NCI-H524 (cell line): ENCODE results near the gene FBXO8.
"Not testable (repeated sequence)": the region's sequence is repeated elsewhere in the genome, so short reads cannot be mapped to it uniquely, and the experiment has no call there.

ENCODE experiments used
- DNase-seq, 2 experiments: peaks; one replicate each; lab custom pipeline; 2025; lab: John Stamatoyannopoulos, UW

The FBXO8 gene

GRCh38 chr4:174284487-174284886, 1.0 kb upstream of the FBXO8 start:
- no peak for DNase-seq

GRCh38 chr4:174282836-174283506, 496 bp downstream of the FBXO8 start:
- DNase-seq = peak; percentile 51 to 68

GRCh38 chr4:174281901-174282300, 1.6 kb downstream of the FBXO8 start:
- DNase-seq = no peak

GRCh38 chr4:174281182-174281737, 2.2 kb downstream of the FBXO8 start:
- no peak for DNase-seq

GRCh38 chr4:174279433-174280155, 3.9 kb downstream of the FBXO8 start:
- no peak for DNase-seq

GRCh38 chr4:174278467-174278866, 5.0 kb downstream of the FBXO8 start:
- DNase-seq = no peak

- DNase-seq = no peak
These were observed 6.0 kb downstream of the FBXO8 start for GRCh38 chr4:174277433-174277832.

- DNase-seq = no peak
These were observed 8.4 kb downstream of the FBXO8 start for GRCh38 chr4:174275101-174275500.

- no peak for DNase-seq
These were observed 9.0 kb downstream of the FBXO8 start for GRCh38 chr4:174274436-174274835.

- peak in 1 of 2 experiments; percentile 19 for DNase-seq
These were observed 9.5 kb downstream of the FBXO8 start for GRCh38 chr4:174273930-174274329.

GRCh38 chr4:174266416-174266815, 17.1 kb downstream of the FBXO8 start:
- no peak for DNase-seq

GRCh38 chr4:174265916-174266315, 17.6 kb downstream of the FBXO8 start:
- DNase-seq = peak; percentile 57 to 77

- peak in 1 of 2 experiments; percentile 2 for DNase-seq
These were observed 20.1 kb downstream of the FBXO8 start for GRCh38 chr4:174263445-174263736.

- DNase-seq = no peak
These were observed 20.6 kb downstream of the FBXO8 start for GRCh38 chr4:174262624-174263444.

GRCh38 chr4:174261432-174261831, 22.0 kb downstream of the FBXO8 start:
- not testable (repeated sequence) for DNase-seq

GRCh38 chr4:174260099-174260498, 23.4 kb downstream of the FBXO8 start:
- peak in 1 of 2 experiments; percentile 56 for DNase-seq

- DNase-seq = no peak
These were observed 23.9 kb downstream of the FBXO8 start for GRCh38 chr4:174259580-174259979.

GRCh38 chr4:174256277-174256713, 27.2 kb downstream of the FBXO8 start:
- no peak for DNase-seq

- DNase-seq = peak in 1 of 2 experiments; percentile 21
These were observed 27.7 kb downstream of the FBXO8 start for GRCh38 chr4:174255786-174256185.

- DNase-seq = no peak
These were observed 28.1 kb downstream of the FBXO8 start for GRCh38 chr4:174255374-174255773.

- DNase-seq = no peak
These were observed 28.9 kb downstream of the FBXO8 start for GRCh38 chr4:174254613-174255012.

GRCh38 chr4:174252412-174252811, 31.1 kb downstream of the FBXO8 start:
- no peak for DNase-seq
